ENCODE results near the gene ACBD6. TPM values are rescaled to one million over a fixed set of nuclear protein-coding genes. Genes with fewer than 3 reads are reported as not detected.

Gene ACBD6
- polyA plus RNA-seq, 4 donors, result 68.1 to 85.1 (median 73.4) TPM

- no peak for DNase-seq (ENCODE audit: low read depth in 4 of 4, low spot score in 2 of 4)
Measured at GRCh38 chr1:180380259-180381183, 121.9 kb downstream of the ACBD6 start.

- no peak for DNase-seq (ENCODE audit: low read depth in 4 of 4, low spot score in 2 of 4)
Measured at GRCh38 chr1:180376800-180377199, 125.6 kb downstream of the ACBD6 start.

GRCh38 chr1:180376253-180376652 lies 126.1 kb downstream of the ACBD6 start:
- no peak for DNase-seq (ENCODE audit: low read depth in 4 of 4, low spot score in 2 of 4)

GRCh38 chr1:180372728-180373127 lies 129.6 kb downstream of the ACBD6 start:
- DNase-seq (ENCODE audit: low read depth in 4 of 4, low spot score in 2 of 4), result no peak

GRCh38 chr1:180370597-180370996 lies 131.8 kb downstream of the ACBD6 start:
- no peak for DNase-seq (ENCODE audit: low read depth in 4 of 4, low spot score in 2 of 4)

GRCh38 chr1:180370188-180370587 lies 132.2 kb downstream of the ACBD6 start:
- DNase-seq (ENCODE audit: low read depth in 4 of 4, low spot score in 2 of 4), result no peak

GRCh38 chr1:180369061-180369460 lies 133.3 kb downstream of the ACBD6 start:
- no peak for DNase-seq (ENCODE audit: low read depth in 4 of 4, low spot score in 2 of 4)

- peak in 1 of 4 donors; percentile 25 for DNase-seq (ENCODE audit: low read depth in 4 of 4, low spot score in 2 of 4)
Measured at GRCh38 chr1:180366371-180367068, 135.9 kb downstream of the ACBD6 start.

GRCh38 chr1:180365039-180365438 lies 137.3 kb downstream of the ACBD6 start:
- DNase-seq (ENCODE audit: low read depth in 4 of 4, low spot score in 2 of 4), result no peak

GRCh38 chr1:180363246-180363995 lies 139.0 kb downstream of the ACBD6 start:
- no peak for DNase-seq (ENCODE audit: low read depth in 4 of 4, low spot score in 2 of 4)

- DNase-seq (ENCODE audit: low read depth in 4 of 4, low spot score in 2 of 4), result no peak
Measured at GRCh38 chr1:180360333-180361075, 141.9 kb downstream of the ACBD6 start.

GRCh38 chr1:180358649-180359048 lies 143.7 kb downstream of the ACBD6 start:
- DNase-seq (ENCODE audit: low read depth in 4 of 4, low spot score in 2 of 4), result peak in 1 of 4 donors; percentile 27

- no peak for DNase-seq (ENCODE audit: low read depth in 4 of 4, low spot score in 2 of 4)
Measured at GRCh38 chr1:180353945-180354344, 148.4 kb downstream of the ACBD6 start.

GRCh38 chr1:180352588-180352987 lies 149.8 kb downstream of the ACBD6 start:
- DNase-seq (ENCODE audit: low read depth in 4 of 4, low spot score in 2 of 4), result no peak

- DNase-seq (ENCODE audit: low read depth in 4 of 4, low spot score in 2 of 4), result no peak
Measured at GRCh38 chr1:180352021-180352420, 150.4 kb downstream of the ACBD6 start.

GRCh38 chr1:180345148-180345547 lies 157.2 kb downstream of the ACBD6 start:
- no peak for DNase-seq (ENCODE audit: low read depth in 4 of 4, low spot score in 2 of 4)

- no peak for DNase-seq (ENCODE audit: low read depth in 4 of 4, low spot score in 2 of 4)
Measured at GRCh38 chr1:180343921-180344769, 158.2 kb downstream of the ACBD6 start.

- no peak for DNase-seq (ENCODE audit: low read depth in 4 of 4, low spot score in 2 of 4)
Measured at GRCh38 chr1:180327089-180327488, 175.3 kb downstream of the ACBD6 start.

- DNase-seq (ENCODE audit: low read depth in 4 of 4, low spot score in 2 of 4), result no peak
Measured at GRCh38 chr1:180312926-180313325, 189.5 kb downstream of the ACBD6 start.

All from left renal cortex interstitium (tissue), 4 donors.